Measurements from ENCODE around the gene SLC39A11. TPM values are rescaled to one million over a fixed set of nuclear protein-coding genes. Genes with fewer than 3 reads are reported as not detected.

Gene SLC39A11
- total and polyA plus RNA-seq, 2 of the 13 experiments (the other 11 are each of a cell fraction or from before 2014, with no cell fraction given) = 17.2 to 31.5 TPM

- TF ChIP-seq CHD4 (IDR thresholded peaks at IDR 0.05; ENCODE audit: borderline replicate concordance, low read length) (no peak), SP4 (CRISPR knock-in tag; IDR thresholded peaks at IDR 0.05) (peak; percentile 56; the same call in 1 of the 2 replicates), PHF5A (CRISPR knock-in tag; IDR thresholded peaks at IDR 0.05; ENCODE audit: low read depth, unreplicated experiment) (no peak), ZSCAN25 (CRISPR knock-in tag; IDR thresholded peaks at IDR 0.05) (peak; percentile 52; the same call in 1 of the 2 replicates), ZMYM2 (CRISPR knock-in tag; IDR thresholded peaks at IDR 0.05) (0 out of 2 replicates have a peak, but pooled peaks have one; percentile 15), ZNF350 (CRISPR knock-in tag; IDR thresholded peaks at IDR 0.05; ENCODE audit: borderline replicate concordance, low read depth) (peak; percentile 37; the same call in 1 of the 2 replicates), STAG1 (CRISPR knock-in tag; IDR thresholded peaks at IDR 0.05) (peak; percentile 6; the same call in 1 of the 2 replicates), ATF6 (CRISPR knock-in tag; conservative IDR thresholded peaks at IDR 0.05) (no peak), SRSF4 (IDR thresholded peaks at IDR 0.05; ENCODE audit: low read depth, low read length, poor library complexity, severe bottlenecking) (no peak), NFE2L2 (IDR thresholded peaks at IDR 0.05; ENCODE audit: low read length) (no peak), GATAD2A (CRISPR knock-in tag; IDR thresholded peaks at IDR 0.05) (peak; percentile 53; the same call in 1 of the 2 replicates), TEAD3 (CRISPR knock-in tag; optimal IDR thresholded peaks at IDR 0.05; ENCODE audit: borderline replicate concordance) (peak; percentile 43), NONO (IDR thresholded peaks at IDR 0.05) (no peak), NONO (CRISPR knock-in tag; conservative IDR thresholded peaks at IDR 0.05) (0 out of 2 replicates have a peak, but pooled peaks have one; percentile 53), ZFX (CRISPR knock-in tag; IDR thresholded peaks at IDR 0.05; ENCODE audit: low read depth) (peak; percentile 60), NR2F6 (IDR thresholded peaks at IDR 0.05) (0 out of 2 replicates have a peak, but pooled peaks have one; percentile 9), NR2F6 (CRISPR knock-in tag; IDR thresholded peaks at IDR 0.05) (no peak), ARID3A (IDR thresholded peaks at IDR 0.05; ENCODE audit: low read depth, low read length) (peak; percentile 69), NBN (conservative IDR thresholded peaks at IDR 0.05) (no peak), PATZ1 (CRISPR knock-in tag; IDR thresholded peaks at IDR 0.05) (peak; percentile 37; the same call in 1 of the 2 replicates), FOXA3 (CRISPR knock-in tag; IDR thresholded peaks at IDR 0.05) (0 out of 2 replicates have a peak, but pooled peaks have one; percentile 48), XBP1 (CRISPR knock-in tag; IDR thresholded peaks at IDR 0.05) (no peak), DPF2 (CRISPR knock-in tag; IDR thresholded peaks at IDR 0.05; ENCODE audit: borderline replicate concordance, low read depth) (0 out of 2 replicates have a peak, but pooled peaks have one; percentile 29), SNRNP70 (IDR thresholded peaks at IDR 0.05; ENCODE audit: low read depth, low read length) (no peak), ZNF772 (CRISPR knock-in tag; IDR thresholded peaks at IDR 0.05) (no peak), E2F5 (CRISPR knock-in tag; conservative IDR thresholded peaks at IDR 0.05) (no peak)
Observed at GRCh38 chr17:72782985-72783701, 309.3 kb downstream of the SLC39A11 start (continued).

All from HepG2 (cell line).